ENCODE data around the gene SRPK2. TPM values are rescaled to one million over a fixed set of nuclear protein-coding genes. Genes with fewer than 3 reads are reported as not detected.

The SRPK2 gene
- total RNA-seq, 4 donors from 2014 or later, result 41.0 to 87.1 (median 67.1) TPM

DNA sequence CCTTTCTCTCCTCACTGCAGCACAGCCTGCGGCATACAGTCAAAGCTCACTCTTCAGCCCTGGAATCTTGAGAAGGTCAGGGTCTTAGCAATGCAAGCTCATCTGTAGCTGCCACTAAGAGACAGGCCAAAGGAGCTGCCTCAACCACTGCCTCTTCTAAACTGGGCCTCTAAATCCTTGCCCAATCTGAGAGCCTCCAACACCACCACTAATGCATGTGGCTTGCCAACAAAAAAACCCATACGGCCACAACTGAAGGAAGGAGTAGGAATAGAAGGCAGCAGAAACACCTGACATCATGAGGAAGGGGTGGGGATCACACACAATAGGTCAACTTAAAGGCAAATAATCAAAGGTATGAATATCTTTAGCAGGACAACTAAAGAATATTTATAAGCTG lies 183.8 kb downstream of the SRPK2 start:
- DNase-seq (ENCODE audit: low spot score in 2 of 2), result no peak
- H3K4me3 ChIP-seq (ENCODE audit: low read depth, poor library complexity, severe bottlenecking), result no peak overlapping the region
- intact Hi-C loops (cut with DNase I; ENCODE audit: low total_unique reads), result no loop called here
- WGBS, 2 donors, result 88 to 94% methylated on average over 2 of the region's 2 CpGs
- TF ChIP-seq CTCF (IDR thresholded peaks at IDR 0.05) (no peak), POLR2A (IDR thresholded peaks at IDR 0.05) (no peak)

GRCh38 chr7:105204520-105204919 lies 184.2 kb downstream of the SRPK2 start:
- DNase-seq (ENCODE audit: low spot score in 2 of 2), result no peak
- intact Hi-C loops (cut with DNase I; ENCODE audit: low total_unique reads), result no loop called here
- no peak overlapping the region for H3K4me3 ChIP-seq (ENCODE audit: low read depth, poor library complexity, severe bottlenecking)
- WGBS, 2 donors, result 83 to 95% methylated on average over 9 of the region's 9 CpGs
- no peak for TF ChIP-seq CTCF (IDR thresholded peaks at IDR 0.05)
- no peak for TF ChIP-seq POLR2A (IDR thresholded peaks at IDR 0.05)

DNA sequence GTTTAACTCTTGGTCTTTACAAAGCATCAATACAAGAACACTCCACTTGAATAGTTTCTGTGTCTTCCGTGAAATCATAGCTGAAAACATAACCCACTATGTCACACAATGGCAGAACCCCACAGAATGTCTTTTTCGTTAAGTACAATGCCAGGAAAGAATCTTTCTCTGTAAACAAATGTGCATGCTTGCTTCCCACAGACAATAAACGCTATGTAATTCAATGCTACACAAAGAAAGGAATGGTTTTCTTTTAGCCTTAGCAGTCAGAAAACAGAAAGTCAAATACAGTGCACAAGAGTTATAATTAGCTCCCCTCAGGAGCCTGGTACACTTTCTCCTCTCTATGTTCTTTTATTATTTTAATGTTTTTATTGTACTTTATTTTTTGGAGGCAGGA lies 186.1 kb downstream of the SRPK2 start:
- TF ChIP-seq POLR2A (IDR thresholded peaks at IDR 0.05) (no peak), CTCF (IDR thresholded peaks at IDR 0.05) (no peak)
- no peak for DNase-seq (ENCODE audit: low spot score in 2 of 2)
- 74 to 75% methylated on average over 3 of the region's 3 CpGs for WGBS, 2 donors
- intact Hi-C loops (cut with DNase I; ENCODE audit: low total_unique reads), result no loop called here
- no peak overlapping the region for H3K4me3 ChIP-seq (ENCODE audit: low read depth, poor library complexity, severe bottlenecking)

GRCh38 chr7:105199386-105199785 lies 189.3 kb downstream of the SRPK2 start:
- no peak for DNase-seq (ENCODE audit: low spot score in 2 of 2)
- WGBS, 2 donors, result 91 to 94% methylated on average over 1 of the region's 1 CpG
- no peak for TF ChIP-seq CTCF (IDR thresholded peaks at IDR 0.05)
- TF ChIP-seq POLR2A (IDR thresholded peaks at IDR 0.05), result no peak

DNA sequence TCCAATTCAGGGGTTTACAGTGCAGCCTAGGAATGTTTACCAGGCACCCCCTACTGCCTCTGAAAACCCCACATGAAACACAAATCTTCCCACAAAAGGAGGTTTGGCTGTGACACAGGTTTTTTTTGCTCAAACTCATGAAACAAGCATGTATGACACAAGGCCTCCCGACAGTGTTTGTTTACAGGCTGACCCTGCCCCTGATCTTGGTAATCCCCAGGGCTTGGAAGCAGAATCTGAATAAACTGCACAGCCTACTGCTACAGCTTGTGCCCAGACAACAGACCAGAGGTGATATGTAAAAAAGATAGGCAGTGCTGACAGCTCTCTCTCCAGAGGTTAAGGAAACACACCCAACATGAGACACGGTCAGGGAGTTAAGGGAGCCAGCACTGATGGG lies 190.5 kb downstream of the SRPK2 start:
- DNase-seq (ENCODE audit: low spot score in 2 of 2), result no peak
- TF ChIP-seq CTCF (IDR thresholded peaks at IDR 0.05) (no peak), POLR2A (IDR thresholded peaks at IDR 0.05) (no peak)
- intact Hi-C loops (cut with DNase I; ENCODE audit: low total_unique reads), result no loop called here
- WGBS, 2 donors, result 20 to 32% methylated on average over 2 of the region's 2 CpGs
- no peak overlapping the region for H3K4me3 ChIP-seq (ENCODE audit: low read depth, poor library complexity, severe bottlenecking)

More at GRCh38 chr7:105199386-105199785, 189.3 kb downstream of the SRPK2 start:
- H3K4me3 ChIP-seq (ENCODE audit: low read depth, poor library complexity, severe bottlenecking), result no peak overlapping the region
- intact Hi-C loops (cut with DNase I; ENCODE audit: low total_unique reads), result no loop called here

GRCh38 chr7:105196473-105196872 lies 192.2 kb downstream of the SRPK2 start:
- H3K4me3 ChIP-seq (ENCODE audit: low read depth, poor library complexity, severe bottlenecking), result no peak overlapping the region
- WGBS, 2 donors, result 80 to 87% methylated on average over 7 of the region's 7 CpGs
- no peak for TF ChIP-seq POLR2A (IDR thresholded peaks at IDR 0.05)
- no peak for TF ChIP-seq CTCF (IDR thresholded peaks at IDR 0.05)
- DNase-seq (ENCODE audit: low spot score in 2 of 2), result no peak
- intact Hi-C loops (cut with DNase I; ENCODE audit: low total_unique reads), result no loop called here
